Activated CD8-positive, alpha-beta T cell treated with anti-CD3 and anti-CD28 coated beads for 36 hours (primary cell): Measurements from ENCODE around the gene SS18L1. TPM values are rescaled to one million over a fixed set of nuclear protein-coding genes. Genes with fewer than 3 reads are reported as not detected.
A peak's percentile ranks its signal among the peaks of the same experiment; 100 is the strongest.

Source experiments
- ATAC-seq: fragments of 200-7000 bp; cut with Tn5 transposase; one replicate; pipeline ENCODE4 v1.10.0; 2021; ENCODE audit warnings: mild to moderate bottlenecking, moderate library complexity
- CTCF ChIA-PET: fragments of 350-600 bp; sonication (Branson Sonifier 250); formaldehyde crosslinking; loops from one replicate; lab custom pipeline; 2021; ENCODE audit warnings: antibody characterized with exemption; lab: Charles Lee
- POLR2A ChIA-PET: fragments of 350-600 bp; sonication (Branson Sonifier 250); formaldehyde crosslinking; loops from one replicate; lab custom pipeline; 2021; ENCODE audit warnings: antibody characterized with exemption; lab: Charles Lee
- DNase-seq: peaks from one replicate; pipeline ENCODE4 v3.0.0-alpha.2; 2020
- H3K27ac Mint-ChIP-seq: one replicate; pipeline ENCODE4 v1.8.0; 2021; ENCODE audit warnings: mild to moderate bottlenecking, mixed read lengths
- H3K27me3 Mint-ChIP-seq: one replicate; pipeline ENCODE4 v1.8.0; 2021; ENCODE audit warnings: mixed read lengths
- H3K36me3 Mint-ChIP-seq: one replicate; pipeline ENCODE4 v1.8.0; 2021; ENCODE audit warnings: low read depth, mixed read lengths
- H3K4me1 Mint-ChIP-seq: one replicate; pipeline ENCODE4 v1.8.0; 2021; ENCODE audit warnings: low read depth, mixed read lengths
- H3K4me3 Mint-ChIP-seq: one replicate; pipeline ENCODE4 v1.8.0; 2021; ENCODE audit warnings: mild to moderate bottlenecking, moderate library complexity, mixed read lengths
- H3K9me3 Mint-ChIP-seq: one replicate; pipeline ENCODE4 v1.8.0; 2021; ENCODE audit warnings: mixed read lengths
- CTCF ChIP-seq: fragments of 200-600 bp; IDR thresholded peaks from one replicate; pipeline ENCODE4 v1.8.0; 2022; ENCODE audit warnings: antibody characterized with exemption, mild to moderate bottlenecking
- intact Hi-C: fragments of 100-400 bp; cut with micrococcal nuclease; formaldehyde crosslinking; loops from one replicate; pipeline ENCODE4 v1.10.0; 2022
- total RNA-seq, 2 experiments: library from RNA; stranded (reverse); gene quantifications; one replicate each; pipeline ENCODE4 v1.2.3, GENCODE V29; 2021

The SS18L1 gene
- total RNA-seq, 2 experiments from 2014 or later: 15.3 to 16.1 TPM

- H3K4me3 Mint-ChIP-seq: no peak overlapping the region
- no peaks in the 10 kb centered on the region for H3K9me3 Mint-ChIP-seq
- ATAC-seq: no peak
- H3K36me3 Mint-ChIP-seq: peaks cover 15% of the 10 kb centered on the region
- no peak overlapping the region for H3K27ac Mint-ChIP-seq
- intact Hi-C loops: no loop called here
- no peaks in the 10 kb centered on the region for H3K27me3 Mint-ChIP-seq
- ChIA-PET CTCF (no interaction called here), POLR2A (no interaction called here)
- peaks cover 4% of the 10 kb centered on the region for H3K4me1 Mint-ChIP-seq
- TF ChIP-seq CTCF: no peak
- no peak for DNase-seq
Observed at GRCh38 chr20:62176866-62177265, 33.3 kb downstream of the SS18L1 start.

GRCh38 chr20:62177307-62177706, 33.7 kb downstream of the SS18L1 start:
- ChIA-PET CTCF (no interaction called here), POLR2A (interaction anchor here (0.7 kb wide), 1 partner anchor 212 kb away, joined by 4 read pairs; no protein-coding TSS in a partner anchor)
- Mint-ChIP-seq H3K9me3 (no peaks in the 10 kb centered on the region), H3K27ac (no peak overlapping the region), H3K36me3 (peaks cover 15% of the 10 kb centered on the region), H3K27me3 (no peaks in the 10 kb centered on the region), H3K4me3 (no peak overlapping the region), H3K4me1 (peaks cover 5% of the 10 kb centered on the region)
- no peak for TF ChIP-seq CTCF
- DNase-seq: no peak
- intact Hi-C loops: no loop called here
- ATAC-seq: no peak

DNA sequence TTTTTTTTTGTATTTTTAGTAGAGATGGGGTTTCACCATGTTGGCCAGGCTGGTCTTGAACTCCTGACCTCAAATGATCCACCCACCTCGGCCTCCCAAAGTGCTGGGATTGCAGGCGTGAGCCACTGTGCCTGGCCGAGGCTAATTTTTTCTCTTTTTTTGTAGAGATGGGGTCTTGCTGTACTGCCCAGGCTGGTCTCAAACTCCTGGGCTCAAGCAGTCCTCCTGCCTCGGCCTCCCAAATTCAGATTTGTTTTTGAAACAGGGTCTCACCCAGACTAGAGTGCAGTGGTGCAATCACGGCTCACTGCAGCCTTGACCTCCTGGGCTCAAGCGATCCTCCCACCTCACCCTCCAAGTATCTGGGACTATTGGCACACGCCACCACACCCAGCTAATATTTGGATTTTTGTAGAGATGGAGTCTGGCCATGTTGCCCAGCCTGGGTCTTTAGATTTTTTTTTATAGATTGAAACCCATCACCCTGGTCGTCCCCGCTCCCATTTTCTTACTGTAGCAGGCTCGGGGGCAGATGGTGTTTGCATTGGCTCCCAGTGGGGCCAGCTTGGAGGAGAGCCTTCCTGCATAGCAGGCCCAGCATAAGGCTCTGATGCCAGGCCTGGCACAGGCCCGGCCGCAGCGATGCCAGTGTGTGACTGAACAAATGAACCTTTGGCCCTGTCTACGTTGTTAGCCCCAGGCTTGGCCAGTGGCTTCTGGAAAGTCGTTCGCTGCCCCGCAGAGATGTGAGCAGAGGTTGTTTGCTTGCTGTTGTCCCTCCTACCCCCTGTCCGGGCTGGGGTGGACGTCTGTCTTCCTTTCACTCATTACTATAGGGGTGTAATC, 35.0 kb downstream of the SS18L1 start:
- intact Hi-C loops: no loop called here
- DNase-seq (no peak), ATAC-seq (no peak)
- Mint-ChIP-seq H3K4me3 (no peak overlapping the region), H3K4me1 (peaks cover 7% of the 10 kb centered on the region), H3K9me3 (no peaks in the 10 kb centered on the region), H3K36me3 (peaks cover 15% of the 10 kb centered on the region), H3K27ac (no peak overlapping the region), H3K27me3 (no peaks in the 10 kb centered on the region)
- CTCF ChIA-PET: no interaction called here
- POLR2A ChIA-PET: no interaction called here
- no peak for TF ChIP-seq CTCF

DNA sequence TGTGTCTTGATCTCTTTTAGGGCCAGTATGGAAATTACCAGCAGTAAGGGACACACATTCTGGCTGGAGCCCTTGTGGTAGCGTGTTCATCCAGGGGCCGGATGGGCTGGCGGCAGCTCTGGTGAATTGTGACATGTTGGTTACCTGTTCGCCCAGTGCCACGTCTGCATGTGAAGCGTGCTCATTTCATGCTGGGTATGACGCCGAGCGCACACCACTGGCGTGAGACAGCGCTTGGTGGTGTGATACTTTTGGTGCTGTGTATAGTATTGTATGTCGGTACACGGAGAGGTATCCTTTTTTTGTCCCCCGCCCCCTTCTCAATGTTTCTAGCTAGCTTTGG, 35.6 kb downstream of the SS18L1 start:
- Mint-ChIP-seq H3K4me1 (peaks cover 11% of the 10 kb centered on the region), H3K4me3 (no peak overlapping the region), H3K36me3 (peaks cover 13% of the 10 kb centered on the region), H3K27me3 (no peaks in the 10 kb centered on the region), H3K27ac (no peak overlapping the region), H3K9me3 (no peaks in the 10 kb centered on the region)
- DNase-seq (no peak), ATAC-seq (no peak)
- TF ChIP-seq CTCF: no peak
- POLR2A ChIA-PET: no interaction called here
- CTCF ChIA-PET: no interaction called here
- intact Hi-C loops: no loop called here

GRCh38 chr20:62181808-62182207, 38.2 kb downstream of the SS18L1 start:
- DNase-seq (no peak), ATAC-seq (no peak)
- intact Hi-C loops: no loop called here
- peak overlapping the region; percentile 88 for H3K4me3 Mint-ChIP-seq
- CTCF ChIA-PET: no interaction called here
- POLR2A ChIA-PET: no interaction called here
- no peak for TF ChIP-seq CTCF
- peaks cover 27% of the 10 kb centered on the region for H3K4me1 Mint-ChIP-seq
- H3K27ac Mint-ChIP-seq: peak overlapping the region; percentile 86
- H3K9me3 Mint-ChIP-seq: no peaks in the 10 kb centered on the region
- no peaks in the 10 kb centered on the region for H3K27me3 Mint-ChIP-seq
- peaks cover 9% of the 10 kb centered on the region for H3K36me3 Mint-ChIP-seq
